ENCODE data around the gene CTSE. TPM values are rescaled to one million over a fixed set of nuclear protein-coding genes. Genes with fewer than 3 reads are reported as not detected.

CTSE gene
- total and polyA plus RNA-seq, 9 of the 15 experiments (the other 6 are each of a cell fraction or from before 2014, with no cell fraction given): 0.04 to 0.18 (median 0.09) TPM; not detected in 4

- no peak overlapping the region for H3K27ac ChIP-seq (ENCODE audit: extremely low read depth, low read depth, low read length)
Observed at GRCh38 chr1:205985330-205986005, 38.2 kb downstream of the CTSE start.

More at GRCh38 chr1:205985330-205986005, 38.2 kb downstream of the CTSE start:
- Histone ChIP-seq H2AFZ (ENCODE audit: low read depth, low read length) (no peak overlapping the region), H4K20me1 (replicated peaks; ENCODE audit: control insufficient read depth, insufficient read depth, low read length) (peaks cover 16% of the 10 kb centered on the region; the same call in 1 of the 2 replicates), H3K27me3 (ENCODE audit: control insufficient read depth in 2 of 2, insufficient read depth in 2 of 2, low read length in 2 of 2) (peaks cover 8 to 43% of the 10 kb centered on the region in 2 experiments; a peak in 2 of 5 replicates), H3K4me2 (ENCODE audit: insufficient read depth, low read length) (no peak overlapping the region), H3K36me3 (ENCODE audit: control insufficient read depth, insufficient read depth, low read length) (no peaks in the 10 kb centered on the region), H3K4me1 (replicated peaks in 1 of 2; ENCODE audit: control insufficient read depth in 2 of 2, insufficient read depth in 2 of 2, low read length in 2 of 2) (no peaks in the 10 kb centered on the region; a peak in 1 of 5 replicates), H3K79me2 (ENCODE audit: control insufficient read depth, insufficient read depth, low read length) (no peaks in the 10 kb centered on the region), H3K9me3 (replicated peaks; ENCODE audit: control insufficient read depth, insufficient read depth, low read depth, low read length) (no peaks in the 10 kb centered on the region), H3K4me3 (no peak overlapping the region), H3K9me1 (ENCODE audit: control insufficient read depth, insufficient read depth, low read length) (no peaks in the 10 kb centered on the region), H3K9ac (ENCODE audit: insufficient read depth in 1 of 2, low read depth in 2 of 2, low read length in 2 of 2) (no peak overlapping the region)
- CTCF ChIA-PET (ENCODE audit: low intra/inter-chr PET ratio): interaction anchor here (0.9 kb wide), 1 partner anchor 121 kb away, joined by 6 read pairs; no protein-coding TSS in a partner anchor
- intact Hi-C loops (cut with micrococcal nuclease) (no loop called here), in situ Hi-C loops (cut with MboI) (no loop called here)
- FAIRE-seq (no peak), ATAC-seq (no peak), DNase-seq (ENCODE audit: extremely low read depth in 1 of 4, low spot score in 3 of 4) (no peak)
- BruUV-seq (replicated peaks): no TSS peak
- WGBS (ENCODE audit: insufficient coverage, low coverage, missing lambda C conversion rate): 2% methylated on average over 7 of the region's 9 CpGs
- TF ChIP-seq NFIC (IDR thresholded peaks at IDR 0.05): no peak
- no peak for TF ChIP-seq CHAMP1 (IDR thresholded peaks at IDR 0.05)
- TF ChIP-seq ID3 (CRISPR knock-in tag; IDR thresholded peaks at IDR 0.05): no peak
- TF ChIP-seq ID3 (tag; IDR thresholded peaks at IDR 0.05): no peak
- no peak for TF ChIP-seq CSDE1 (IDR thresholded peaks at IDR 0.05)
- no peak for TF ChIP-seq NFE2 (IDR thresholded peaks at IDR 0.05; ENCODE audit: low read depth)
- no peak for TF ChIP-seq ZC3H8 (IDR thresholded peaks at IDR 0.05)
- TF ChIP-seq ZNF707 (CRISPR knock-in tag; conservative IDR thresholded peaks at IDR 0.05): no peak
- no peak for TF ChIP-seq ELF4 (CRISPR knock-in tag; IDR thresholded peaks at IDR 0.05)
- no peak for TF ChIP-seq SMARCA4 (IDR thresholded peaks at IDR 0.05)
- TF ChIP-seq ZNF717 (CRISPR knock-in tag; IDR thresholded peaks at IDR 0.05): no peak
- POLR2A ChIA-PET: interaction anchor here (0.6 to 1.4 kb wide), 3 partner anchors 8 to 651 kb away, joined by 3 to 6 read pairs (median 5); no protein-coding TSS in a partner anchor
